GM23248 (cell line): Measurements from ENCODE around the gene UBQLN4. TPM values are rescaled to one million over a fixed set of nuclear protein-coding genes. Genes with fewer than 3 reads are reported as not detected.

Source experiments
- DNase-seq: peaks from one replicate; pipeline ENCODE4 v3.0.0-alpha.2; 2015
- H2AFZ ChIP-seq: fragments of 200-600 bp; sonication (generic); 2 replicates; pipeline ENCODE4 v1.6.1; 2016; ENCODE audit warnings: antibody characterized with exemption
- H3F3A ChIP-seq: fragments of 200-600 bp; sonication (generic); 2 replicates; pipeline ENCODE4 v1.6.1; 2016; ENCODE audit warnings: mild to moderate bottlenecking, antibody characterized with exemption, mixed run types; ENCODE audit not compliant: insufficient read depth
- H3K27ac ChIP-seq: fragments of 200-600 bp; sonication (generic); 2 replicates; pipeline ENCODE4 v1.5.1; 2016; ENCODE audit warnings: mild to moderate bottlenecking
- H3K27me3 ChIP-seq: fragments of 200-600 bp; sonication (generic); replicated peaks from 2 replicates; pipeline ENCODE4 v1.6.1; 2016; ENCODE audit warnings: mild to moderate bottlenecking; ENCODE audit not compliant: insufficient read depth
- H3K36me3 ChIP-seq: fragments of 200-600 bp; sonication (generic); 2 replicates; pipeline ENCODE4 v1.6.1; 2016; ENCODE audit warnings: low read depth, mild to moderate bottlenecking
- H3K4me1 ChIP-seq: fragments of 200-600 bp; sonication (generic); 2 replicates; pipeline ENCODE4 v1.6.1; 2016; ENCODE audit warnings: mild to moderate bottlenecking; ENCODE audit not compliant: insufficient read depth
- H3K4me2 ChIP-seq: fragments of 200-600 bp; sonication (generic); one replicate; pipeline ENCODE4 v1.6.1; 2016; ENCODE audit warnings: mild to moderate bottlenecking; ENCODE audit not compliant: unreplicated experiment
- H3K4me3 ChIP-seq: fragments of 200-600 bp; sonication (generic); 2 replicates; pipeline ENCODE4 v1.5.1; 2016; ENCODE audit warnings: mild to moderate bottlenecking
- H3K79me2 ChIP-seq: fragments of 200-600 bp; sonication (generic); 2 replicates; pipeline ENCODE4 v1.6.1; 2016; ENCODE audit warnings: mild to moderate bottlenecking; ENCODE audit not compliant: insufficient read depth
- H3K9ac ChIP-seq: fragments of 200-600 bp; sonication (generic); 2 replicates; pipeline ENCODE4 v1.6.1; 2016; ENCODE audit warnings: mild to moderate bottlenecking
- H3K9me2 ChIP-seq: fragments of 200-600 bp; sonication (generic); 2 replicates; pipeline ENCODE4 v1.6.1; 2016; ENCODE audit warnings: mixed run types, mild to moderate bottlenecking, moderate library complexity; ENCODE audit not compliant: insufficient read depth
- H3K9me3 ChIP-seq: fragments of 200-600 bp; sonication (generic); one replicate; pipeline ENCODE4 v1.6.1; 2017; ENCODE audit warnings: low read depth
- H4K20me1 ChIP-seq: fragments of 200-600 bp; sonication (generic); 2 replicates; pipeline ENCODE4 v1.6.0; 2016; ENCODE audit not compliant: insufficient read depth
- EZH2 ChIP-seq: fragments of 200-600 bp; sonication (generic); IDR thresholded peaks from 2 replicates; pipeline ENCODE4 v1.6.1; 2018; ENCODE audit warnings: antibody characterized with exemption, mild to moderate bottlenecking; ENCODE audit not compliant: insufficient read depth, poor library complexity, severe bottlenecking
- EZH2phosphoT487 ChIP-seq: fragments of 200-600 bp; sonication (generic); IDR thresholded peaks from 2 replicates; pipeline ENCODE4 v1.6.1; 2018; ENCODE audit warnings: antibody characterized with exemption, moderate library complexity, mild to moderate bottlenecking, low read depth; ENCODE audit not compliant: insufficient read depth
- WGBS, 2 experiments: methylation state at CpG; one replicate each; pipeline ENCODE4 v1.1.6; 2015 to 2017; ENCODE audit warnings: low lambda C conversion rate in 2 of 2, low coverage in 1 of 2; ENCODE audit errors: missing lambda C conversion rate in 2 of 2; 5-methylcytosine and 5-hydroxymethylcytosine counted together
- in situ Hi-C: fragments of 300-500 bp; cut with MboI; formaldehyde crosslinking; loops from 2 replicates; pipeline ENCODE4 v1.15.0; 2020
- polyA plus RNA-seq: library from polyadenylated mRNA; unstranded; fragments of >200 nt; fragmentation: Nextera tagmentation; extraction: Ambion mirVana; gene quantifications from 2 replicates; pipeline ENCODE4 v1.2.1, GENCODE V29; 2016
- total RNA-seq: library from RNA; depleted of rRNA; stranded (reverse); fragments of >200 nt; shearing (Covaris generic); gene quantifications from 2 replicates; pipeline ENCODE4 v1.2.3, GENCODE V29; 2014

UBQLN4 gene
- total and polyA plus RNA-seq, 2 experiments from 2014 or later: 9.9 to 18.4 TPM

- Histone ChIP-seq H3K9me2 (no peaks in the 10 kb centered on the region), H3K27me3 (no peaks in the 10 kb centered on the region), H2AFZ (no peak overlapping the region), H3K36me3 (no peaks in the 10 kb centered on the region), H3K79me2 (peaks cover 14% of the 10 kb centered on the region), H3K4me1 (peaks cover 37% of the 10 kb centered on the region), H3K27ac (no peak overlapping the region), H3K4me2 (no peak overlapping the region), H3K4me3 (no peak overlapping the region), H3K9me3 (no peaks in the 10 kb centered on the region), H4K20me1 (no peaks in the 10 kb centered on the region), H3F3A (peaks cover 7% of the 10 kb centered on the region; the same call in 1 of the 2 replicates), H3K9ac (no peak overlapping the region)
- WGBS, 2 experiments: 66 to 71% methylated on average over 3 of the region's 3 CpGs
- no peak for DNase-seq
- TF ChIP-seq EZH2 (no peak), EZH2phosphoT487 (no peak)
- in situ Hi-C loops: loop anchor here (5.0 to 10.0 kb wide), 2 partner anchors 33 to 126 kb away; no protein-coding TSS in a partner anchor
Measured at GRCh38 chr1:156099282-156099681, 45.7 kb upstream of the UBQLN4 start.

- Histone ChIP-seq H3K36me3 (no peaks in the 10 kb centered on the region), H3K4me2 (no peak overlapping the region), H3K27me3 (no peaks in the 10 kb centered on the region), H3K27ac (no peak overlapping the region), H3K9ac (no peak overlapping the region), H3K9me3 (no peaks in the 10 kb centered on the region), H2AFZ (no peak overlapping the region), H3K4me3 (no peak overlapping the region), H3K79me2 (peaks cover 14% of the 10 kb centered on the region; the same call in 1 of the 2 replicates), H3F3A (peaks cover 7% of the 10 kb centered on the region; the same call in 1 of the 2 replicates), H3K4me1 (peaks cover 34% of the 10 kb centered on the region), H4K20me1 (no peaks in the 10 kb centered on the region), H3K9me2 (no peaks in the 10 kb centered on the region)
- in situ Hi-C loops: loop anchor here (5.0 to 10.0 kb wide), 2 partner anchors 34 to 126 kb away; no protein-coding TSS in a partner anchor
- WGBS, 2 experiments: 92 to 100% methylated on average over 2 of the region's 2 CpGs
- TF ChIP-seq EZH2 (no peak), EZH2phosphoT487 (no peak)
- DNase-seq: no peak
Measured at GRCh38 chr1:156098784-156099183, 45.2 kb upstream of the UBQLN4 start.

- no peak for DNase-seq
- Histone ChIP-seq H3K4me2 (no peak overlapping the region), H3K9me3 (no peaks in the 10 kb centered on the region), H3K79me2 (peaks cover 14% of the 10 kb centered on the region; the same call in 1 of the 2 replicates), H3K27me3 (no peaks in the 10 kb centered on the region), H3K9ac (peak overlapping the region; percentile 81), H3F3A (peaks cover 7% of the 10 kb centered on the region; the same call in 1 of the 2 replicates), H3K4me1 (peaks cover 23% of the 10 kb centered on the region), H3K4me3 (no peak overlapping the region), H2AFZ (no peak overlapping the region), H3K9me2 (no peaks in the 10 kb centered on the region), H3K27ac (peak overlapping the region; percentile 82), H3K36me3 (no peaks in the 10 kb centered on the region), H4K20me1 (no peaks in the 10 kb centered on the region)
- WGBS, 2 experiments: 95 to 97% methylated on average over 9 of the region's 9 CpGs
- in situ Hi-C loops: loop anchor here (5.0 to 10.0 kb wide), 2 partner anchors 35 to 127 kb away; no protein-coding TSS in a partner anchor
- no peak for TF ChIP-seq EZH2
- no peak for TF ChIP-seq EZH2phosphoT487
Measured at GRCh38 chr1:156097499-156098178, 44.0 kb upstream of the UBQLN4 start.

- peaks cover 14% of the 10 kb centered on the region; the same call in 1 of the 2 replicates for H3K79me2 ChIP-seq
- H2AFZ ChIP-seq: peak overlapping the region; percentile 48; the same call in 1 of the 2 replicates
- no peaks in the 10 kb centered on the region for H3K36me3 ChIP-seq
- in situ Hi-C loops: loop anchor here (5.0 to 10.0 kb wide), 2 partner anchors 35 to 128 kb away; no protein-coding TSS in a partner anchor
- no peaks in the 10 kb centered on the region for H3K27me3 ChIP-seq
- H3K27ac ChIP-seq: peak overlapping the region; percentile 82
- peak; percentile 94 for DNase-seq
- TF ChIP-seq EZH2: no peak
- TF ChIP-seq EZH2phosphoT487: no peak
- peak overlapping the region; percentile 51 for H3K4me2 ChIP-seq
- no peaks in the 10 kb centered on the region for H4K20me1 ChIP-seq
- H3F3A ChIP-seq: peaks cover 7% of the 10 kb centered on the region; the same call in 1 of the 2 replicates
- no peak overlapping the region for H3K4me3 ChIP-seq
- WGBS, 2 experiments: 15 to 17% methylated on average over 14 of the region's 14 CpGs
- H3K9ac ChIP-seq: peak overlapping the region; percentile 81
- H3K4me1 ChIP-seq: peaks cover 15% of the 10 kb centered on the region
- H3K9me3 ChIP-seq: no peaks in the 10 kb centered on the region
- H3K9me2 ChIP-seq: no peaks in the 10 kb centered on the region
Measured at GRCh38 chr1:156096640-156097391, 43.2 kb upstream of the UBQLN4 start.
